Measurements from ENCODE around the gene CACNA2D1. TPM values are rescaled to one million over a fixed set of nuclear protein-coding genes. Genes with fewer than 3 reads are reported as not detected.

CACNA2D1 gene
- polyA plus RNA-seq, 2 of the 4 experiments (the other 2 are of a cell fraction) = 18.0 to 32.9 TPM

DNA sequence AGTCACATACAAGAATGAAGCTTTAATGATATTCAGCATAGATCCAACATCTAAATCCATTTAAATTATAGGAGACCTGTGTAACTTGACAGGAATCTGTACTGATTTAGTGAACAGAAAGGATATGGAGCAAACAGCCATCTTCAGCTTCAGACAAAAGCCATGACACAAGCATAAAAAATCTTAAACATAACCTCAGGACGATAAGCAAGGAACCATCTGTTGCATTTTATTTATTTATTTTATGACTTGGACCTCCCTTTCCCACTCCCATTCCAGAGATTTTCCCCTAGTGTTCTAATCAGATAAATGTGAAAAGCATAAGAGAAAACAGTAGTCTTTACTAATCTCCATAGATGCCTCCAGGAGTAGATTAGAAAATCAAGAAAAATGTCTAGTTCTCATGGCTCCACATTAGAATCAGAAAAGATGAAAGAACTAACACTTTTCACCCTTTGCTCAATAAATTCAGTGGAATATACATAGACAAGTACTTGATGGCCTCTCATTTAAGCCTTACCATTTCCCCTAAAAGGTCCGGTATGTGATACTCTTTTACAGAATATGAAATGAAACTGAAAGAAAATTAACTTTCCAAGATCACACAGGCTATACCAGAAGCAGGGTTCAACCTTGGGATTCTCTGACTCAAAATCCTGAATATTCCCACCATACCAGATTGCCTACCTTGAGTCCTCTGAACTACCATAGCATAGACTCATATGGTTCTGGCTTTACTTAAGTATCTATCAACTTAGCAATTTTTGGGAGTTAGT is 15.2 kb downstream of the CACNA2D1 start:
- WGBS (ENCODE audit: missing lambda C conversion rate) = 62% methylated on average over 2 of the region's 2 CpGs
- Histone ChIP-seq H3K9me3 (no peaks in the 10 kb centered on the region), H3K4me2 (no peak overlapping the region), H3K4me1 (no peaks in the 10 kb centered on the region), H3K27ac (no peak overlapping the region), H3K4me3 (no peak overlapping the region)
- ChIA-PET CTCF (no interaction called here), POLR2A (no interaction called here)
- DNase-seq (ENCODE audit: low read depth in 1 of 2, low spot score in 1 of 2) (no peak), FAIRE-seq (no peak), ATAC-seq (no peak)
- no peak for TF ChIP-seq SREBF2 (IDR thresholded peaks at IDR 0.05)
- no peak for TF ChIP-seq PHF8 (IDR thresholded peaks at IDR 0.05; ENCODE audit: borderline replicate concordance, low read depth)
- TF ChIP-seq MYC (IDR thresholded peaks at IDR 0.05; ENCODE audit: borderline replicate concordance, low read length) = no peak
- TF ChIP-seq BHLHE40 (IDR thresholded peaks at IDR 0.05; ENCODE audit: low read depth, low read length) = no peak
- TF ChIP-seq, protein P1, sequence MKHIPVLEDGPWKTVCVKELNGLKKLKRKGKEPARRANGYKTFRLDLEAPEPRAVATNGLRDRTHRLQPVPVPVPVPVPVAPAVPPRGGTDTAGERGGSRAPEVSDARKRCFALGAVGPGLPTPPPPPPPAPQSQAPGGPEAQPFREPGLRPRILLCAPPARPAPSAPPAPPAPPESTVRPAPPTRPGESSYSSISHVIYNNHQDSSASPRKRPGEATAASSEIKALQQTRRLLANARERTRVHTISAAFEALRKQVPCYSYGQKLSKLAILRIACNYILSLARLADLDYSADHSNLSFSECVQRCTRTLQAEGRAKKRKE (CRISPR knock-in tag; IDR thresholded peaks at IDR 0.05; ENCODE audit: low read depth) = no peak
- TF ChIP-seq JUN (IDR thresholded peaks at IDR 0.05) = no peak
- TF ChIP-seq, protein P2, sequence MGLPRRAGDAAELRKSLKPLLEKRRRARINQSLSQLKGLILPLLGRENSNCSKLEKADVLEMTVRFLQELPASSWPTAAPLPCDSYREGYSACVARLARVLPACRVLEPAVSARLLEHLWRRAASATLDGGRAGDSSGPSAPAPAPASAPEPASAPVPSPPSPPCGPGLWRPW (IDR thresholded peaks at IDR 0.05) = no peak
- no peak for TF ChIP-seq HOXA7 (CRISPR knock-in tag; IDR thresholded peaks at IDR 0.05)
- no peak for TF ChIP-seq GATA3 (IDR thresholded peaks at IDR 0.05; ENCODE audit: borderline replicate concordance)
- no peak for TF ChIP-seq ESRRA (IDR thresholded peaks at IDR 0.05; ENCODE audit: borderline replicate concordance, low read length)
- no peak for TF ChIP-seq TFCP2L1 (CRISPR knock-in tag; IDR thresholded peaks at IDR 0.05)

DNA sequence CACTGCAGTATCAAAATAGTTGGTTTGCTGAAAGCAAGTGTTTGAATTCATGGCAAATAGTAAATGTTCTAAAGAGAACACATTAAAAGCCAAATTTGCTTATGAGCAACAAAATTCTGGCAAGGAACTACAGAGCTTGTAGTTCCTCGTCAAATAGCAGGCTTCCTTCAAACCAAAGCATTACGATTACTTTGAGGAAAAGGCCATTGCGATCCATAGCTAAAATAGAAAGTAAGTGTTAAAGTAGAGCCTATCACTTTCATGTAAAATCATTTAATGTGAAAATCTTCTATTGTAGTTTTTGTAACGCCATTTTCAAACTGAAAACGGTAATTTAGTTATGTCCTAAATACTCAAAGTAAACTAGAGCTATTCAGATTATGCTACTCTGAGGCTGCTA is 20.1 kb downstream of the CACNA2D1 start:
- no peak for TF ChIP-seq ZNF302 (CRISPR knock-in tag; IDR thresholded peaks at IDR 0.05)
- TF ChIP-seq POLR2AphosphoS2 (conservative IDR thresholded peaks at IDR 0.05; ENCODE audit: low read length) = no peak
- no peak for TF ChIP-seq PHF8 (IDR thresholded peaks at IDR 0.05; ENCODE audit: borderline replicate concordance, low read depth)
- TF ChIP-seq, protein P3, sequence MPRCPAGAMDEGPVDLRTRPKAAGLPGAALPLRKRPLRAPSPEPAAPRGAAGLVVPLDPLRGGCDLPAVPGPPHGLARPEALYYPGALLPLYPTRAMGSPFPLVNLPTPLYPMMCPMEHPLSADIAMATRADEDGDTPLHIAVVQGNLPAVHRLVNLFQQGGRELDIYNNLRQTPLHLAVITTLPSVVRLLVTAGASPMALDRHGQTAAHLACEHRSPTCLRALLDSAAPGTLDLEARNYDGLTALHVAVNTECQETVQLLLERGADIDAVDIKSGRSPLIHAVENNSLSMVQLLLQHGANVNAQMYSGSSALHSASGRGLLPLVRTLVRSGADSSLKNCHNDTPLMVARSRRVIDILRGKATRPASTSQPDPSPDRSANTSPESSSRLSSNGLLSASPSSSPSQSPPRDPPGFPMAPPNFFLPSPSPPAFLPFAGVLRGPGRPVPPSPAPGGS (IDR thresholded peaks at IDR 0.05) = no peak
- no peak for TF ChIP-seq CEBPB (IDR thresholded peaks at IDR 0.05)
- Histone ChIP-seq H3K4me2 (no peak overlapping the region), H3K9me3 (no peaks in the 10 kb centered on the region), H3K4me1 (no peaks in the 10 kb centered on the region), H3K27ac (no peak overlapping the region), H3K4me3 (no peak overlapping the region)
- no peak for ATAC-seq
- DNase-seq (ENCODE audit: low read depth in 1 of 2, low spot score in 1 of 2) = no peak
- POLR2A ChIA-PET = no interaction called here
- 93% methylated on average over 5 of the region's 5 CpGs for WGBS (ENCODE audit: missing lambda C conversion rate)
- FAIRE-seq = no peak
- CTCF ChIA-PET = no interaction called here

DNA sequence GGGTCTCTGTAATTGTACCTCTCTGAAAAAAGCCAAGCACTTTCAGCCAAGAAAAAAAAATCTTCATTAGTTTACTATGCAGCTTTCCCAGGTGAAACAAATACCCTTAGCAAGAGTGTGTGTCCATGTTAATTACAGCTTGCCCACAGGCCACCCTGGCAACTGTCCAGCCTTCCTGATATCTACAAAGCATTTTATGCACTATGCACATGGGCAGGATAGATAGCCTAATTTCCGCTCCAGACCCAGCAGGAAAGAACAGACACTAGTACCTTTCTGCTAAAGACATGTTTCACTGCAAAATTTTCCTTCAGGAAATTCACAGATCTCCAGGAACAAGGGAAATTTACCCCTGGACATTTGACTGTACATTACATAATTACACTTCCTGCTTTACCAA is 24.4 kb downstream of the CACNA2D1 start:
- Histone ChIP-seq H3K4me1 (no peaks in the 10 kb centered on the region), H3K27ac (no peak overlapping the region), H3K9me3 (0 out of 3 replicates have a peak, but pooled peaks cover 6% of the 10 kb centered on the region), H3K4me2 (no peak overlapping the region), H3K4me3 (no peak overlapping the region)
- FAIRE-seq (no peak), DNase-seq (ENCODE audit: low read depth in 1 of 2, low spot score in 1 of 2) (no peak), ATAC-seq (no peak)
- TF ChIP-seq POLR2A (IDR thresholded peaks at IDR 0.05; ENCODE audit: low read length) (no peak), ZFP36 (IDR thresholded peaks at IDR 0.05; ENCODE audit: borderline replicate concordance, partially characterized antibody) (no peak), CEBPB (IDR thresholded peaks at IDR 0.05) (no peak), FOSL2 (IDR thresholded peaks at IDR 0.05) (no peak), FOSL2 (CRISPR knock-in tag; IDR thresholded peaks at IDR 0.05) (no peak), RAD21 (conservative IDR thresholded peaks at IDR 0.05 in 1 of 2, IDR thresholded peaks at IDR 0.05 in 1 of 2) (no peak), CBX8 (IDR thresholded peaks at IDR 0.05) (no peak), NPAS2 (CRISPR knock-in tag; IDR thresholded peaks at IDR 0.05; ENCODE audit: borderline replicate concordance) (no peak)
- TF ChIP-seq, protein P3 (IDR thresholded peaks at IDR 0.05) = no peak
- TF ChIP-seq, protein P4, sequence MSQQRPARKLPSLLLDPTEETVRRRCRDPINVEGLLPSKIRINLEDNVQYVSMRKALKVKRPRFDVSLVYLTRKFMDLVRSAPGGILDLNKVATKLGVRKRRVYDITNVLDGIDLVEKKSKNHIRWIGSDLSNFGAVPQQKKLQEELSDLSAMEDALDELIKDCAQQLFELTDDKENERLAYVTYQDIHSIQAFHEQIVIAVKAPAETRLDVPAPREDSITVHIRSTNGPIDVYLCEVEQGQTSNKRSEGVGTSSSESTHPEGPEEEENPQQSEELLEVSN (IDR thresholded peaks at IDR 0.05; ENCODE audit: borderline replicate concordance, low read depth) = no peak
- TF ChIP-seq, protein P5, sequence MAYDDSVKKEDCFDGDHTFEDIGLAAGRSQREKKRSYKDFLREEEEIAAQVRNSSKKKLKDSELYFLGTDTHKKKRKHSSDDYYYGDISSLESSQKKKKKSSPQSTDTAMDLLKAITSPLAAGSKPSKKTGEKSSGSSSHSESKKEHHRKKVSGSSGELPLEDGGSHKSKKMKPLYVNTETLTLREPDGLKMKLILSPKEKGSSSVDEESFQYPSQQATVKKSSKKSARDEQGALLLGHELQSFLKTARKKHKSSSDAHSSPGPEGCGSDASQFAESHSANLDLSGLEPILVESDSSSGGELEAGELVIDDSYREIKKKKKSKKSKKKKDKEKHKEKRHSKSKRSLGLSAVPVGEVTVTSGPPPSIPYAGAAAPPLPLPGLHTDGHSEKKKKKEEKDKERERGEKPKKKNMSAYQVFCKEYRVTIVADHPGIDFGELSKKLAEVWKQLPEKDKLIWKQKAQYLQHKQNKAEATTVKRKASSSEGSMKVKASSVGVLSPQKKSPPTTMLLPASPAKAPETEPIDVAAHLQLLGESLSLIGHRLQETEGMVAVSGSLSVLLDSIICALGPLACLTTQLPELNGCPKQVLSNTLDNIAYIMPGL (CRISPR knock-in tag; IDR thresholded peaks at IDR 0.05; ENCODE audit: borderline replicate concordance) = no peak
- TF ChIP-seq, protein P6, sequence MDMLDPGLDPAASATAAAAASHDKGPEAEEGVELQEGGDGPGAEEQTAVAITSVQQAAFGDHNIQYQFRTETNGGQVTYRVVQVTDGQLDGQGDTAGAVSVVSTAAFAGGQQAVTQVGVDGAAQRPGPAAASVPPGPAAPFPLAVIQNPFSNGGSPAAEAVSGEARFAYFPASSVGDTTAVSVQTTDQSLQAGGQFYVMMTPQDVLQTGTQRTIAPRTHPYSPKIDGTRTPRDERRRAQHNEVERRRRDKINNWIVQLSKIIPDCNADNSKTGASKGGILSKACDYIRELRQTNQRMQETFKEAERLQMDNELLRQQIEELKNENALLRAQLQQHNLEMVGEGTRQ (IDR thresholded peaks at IDR 0.05) = no peak
- TF ChIP-seq, protein P1 (CRISPR knock-in tag; IDR thresholded peaks at IDR 0.05; ENCODE audit: low read depth) = no peak
- POLR2A ChIA-PET = no interaction called here
- 95% methylated on average over 1 of the region's 1 CpG for WGBS (ENCODE audit: missing lambda C conversion rate)
- CTCF ChIA-PET = interaction anchor here (0.9 kb wide), 1 partner anchor 154 kb away, joined by 3 read pairs; no protein-coding TSS in a partner anchor
